HepG2 (cell line): Measurements from ENCODE around the gene ERMAP. TPM values are rescaled to one million over a fixed set of nuclear protein-coding genes. Genes with fewer than 3 reads are reported as not detected.

ENCODE experiments used
- ATAC-seq: fragments of 200-7000 bp; cut with Tn5 transposase; 3 replicates; pipeline ENCODE4 v1.9.1; 2020; ENCODE audit warnings: mild to moderate bottlenecking, moderate library complexity
- BruUV-seq: library from RNA; stranded (reverse); fragments of 400-500 nt; replicated peaks from 2 replicates; lab custom pipeline; 2021; lab: Mats Ljungman, UMichigan
- CTCF ChIA-PET: fragments of 300-600 bp; formaldehyde crosslinking; extraction: SDS; loops from one replicate; lab custom pipeline; 2021; ENCODE audit warnings: low total read pairs, inconsistent platforms, low intra/inter-chr PET ratio; lab: Yijun Ruan, JAX
- POLR2A ChIA-PET: fragments of 350-600 bp; sonication (Branson Sonifier 250); formaldehyde crosslinking; loops from one replicate; lab custom pipeline; 2020; ENCODE audit warnings: antibody characterized with exemption, inconsistent platforms; lab: Yijun Ruan, JAX
- DNase-seq: peaks from one replicate; pipeline ENCODE4 v3.0.0-alpha.2; 2015; ENCODE audit warnings: low spot score
- FAIRE-seq: peaks from 3 replicates; lab custom pipeline; 2011; peaks lifted over from hg19 to GRCh38; lab: Jason Lieb, UNC
- H2AFZ ChIP-seq: one replicate; pipeline ENCODE4 v1.6.1; 2011; ENCODE audit warnings: low read length, inconsistent platforms
- H3K27ac ChIP-seq: fragments of 300-600 bp; 3 replicates; pipeline ENCODE4 v1.8.0; 2011; ENCODE audit warnings: mixed run types, mild to moderate bottlenecking, mixed read lengths, low read length, inconsistent platforms; ENCODE audit not compliant: insufficient read depth; ENCODE audit errors: extremely low read length
- H3K27me3 ChIP-seq, 2 experiments: fragments of 200-600 bp in 1 of 2; 2 replicates in 1 of 2; 3 replicates in 1 of 2; pipeline versions ENCODE4 v1.6.0 to v1.8.0; 2011; ENCODE audit warnings: low read length in 2 of 2, mild to moderate bottlenecking in 2 of 2, moderate library complexity in 2 of 2, inconsistent platforms in 1 of 2; ENCODE audit not compliant: insufficient read depth in 2 of 2, control insufficient read depth in 1 of 2
- H3K36me3 ChIP-seq, 2 experiments: fragments of 200-600 bp in 1 of 2; replicated peaks in 1 of 2; 2 replicates in 1 of 2; 3 replicates in 1 of 2; pipeline versions ENCODE4 v1.5.1 to v1.8.0; 2011; ENCODE audit warnings: low read length in 2 of 2, inconsistent platforms in 1 of 2; ENCODE audit not compliant: insufficient read depth in 2 of 2, control insufficient read depth in 1 of 2
- H3K4me1 ChIP-seq: 2 replicates; pipeline ENCODE4 v1.5.1; 2012; ENCODE audit warnings: low read length, inconsistent platforms; ENCODE audit not compliant: insufficient read depth
- H3K4me2 ChIP-seq: 2 replicates; pipeline ENCODE4 v1.6.0; 2011; ENCODE audit warnings: low read depth, low read length, inconsistent platforms
- H3K4me3 ChIP-seq, 3 experiments: fragments of 200-600 bp in 1 of 3; sonication (generic), shearing (Covaris generic) in 1 of 3; replicated peaks in 1 of 3; 2 replicates each; pipeline ENCODE4 v1.5.1; 2011 to 2016; ENCODE audit warnings: low read length in 3 of 3, inconsistent platforms in 2 of 3, low read depth in 2 of 3, mild to moderate bottlenecking in 2 of 3, control low read depth in 1 of 3, mixed read lengths in 1 of 3; ENCODE audit not compliant: insufficient read depth in 1 of 3
- H3K79me2 ChIP-seq: one replicate; pipeline ENCODE4 v1.6.1; 2011; ENCODE audit warnings: low read length, inconsistent platforms; ENCODE audit not compliant: insufficient read depth
- H3K9ac ChIP-seq: 2 replicates; pipeline ENCODE4 v1.6.0; 2011; ENCODE audit warnings: mild to moderate bottlenecking, low read depth, low read length, inconsistent platforms; ENCODE audit not compliant: insufficient read depth
- H3K9me3 ChIP-seq: 2 replicates; pipeline ENCODE4 v1.5.1; 2012; ENCODE audit warnings: mild to moderate bottlenecking, low read length
- H4K20me1 ChIP-seq: 2 replicates; pipeline ENCODE4 v1.6.0; 2011; ENCODE audit warnings: inconsistent platforms, mild to moderate bottlenecking, low read length, moderate library complexity; ENCODE audit not compliant: insufficient read depth
- CBX1 ChIP-seq: IDR thresholded peaks from one replicate; pipeline ENCODE4 v1.6.1; 2016; ENCODE audit warnings: antibody characterized with exemption, low read depth
- ESRRA ChIP-seq: sonication (generic); formaldehyde crosslinking; IDR thresholded peaks from 2 replicates; pipeline ENCODE4 v1.5.1; 2020; ENCODE audit warnings: mild to moderate bottlenecking, low read depth, missing genetic modification reagents
- GPBP1L1 ChIP-seq: sonication (generic); formaldehyde crosslinking; IDR thresholded peaks from 2 replicates; pipeline ENCODE4 v1.5.0; 2020; ENCODE audit warnings: mild to moderate bottlenecking, missing genetic modification reagents
- HNRNPK ChIP-seq: fragments of 200-400 bp; formaldehyde crosslinking; IDR thresholded peaks from 2 replicates; pipeline ENCODE4 v1.6.1; 2018; ENCODE audit warnings: low read length, low read depth, moderate library complexity, mild to moderate bottlenecking; ENCODE audit not compliant: poor library complexity, severe bottlenecking
- MTA1 ChIP-seq: sonication (generic); formaldehyde crosslinking; IDR thresholded peaks from 2 replicates; pipeline ENCODE4 v1.4.0; 2020; ENCODE audit warnings: missing genetic modification reagents, mild to moderate bottlenecking, borderline replicate concordance
- TCF7 ChIP-seq: sonication (generic); IDR thresholded peaks from 2 replicates; pipeline ENCODE4 v1.6.1; 2016; ENCODE audit warnings: antibody characterized with exemption, low read depth
- TERF1 ChIP-seq: sonication (generic); formaldehyde crosslinking; IDR thresholded peaks from 2 replicates; pipeline ENCODE4 v1.8.0; 2022; ENCODE audit warnings: mild to moderate bottlenecking, missing genetic modification reagents, moderate library complexity
- TP53 ChIP-seq: sonication (generic); formaldehyde crosslinking; conservative IDR thresholded peaks from 2 replicates; pipeline ENCODE4 v1.4.0; 2020; ENCODE audit warnings: missing genetic modification reagents
- ZNF432 ChIP-seq: sonication (generic); formaldehyde crosslinking; IDR thresholded peaks from 2 replicates; pipeline ENCODE4 v1.5.0; 2020; ENCODE audit warnings: missing genetic modification reagents, mild to moderate bottlenecking, borderline replicate concordance
- ZNF746 ChIP-seq: sonication (generic); formaldehyde crosslinking; IDR thresholded peaks from 2 replicates; pipeline ENCODE4 v1.8.0; 2022; ENCODE audit warnings: mild to moderate bottlenecking, missing genetic modification reagents
- WGBS: methylation state at CpG from one replicate; pipeline ENCODE4 v1.1.6; 2017; ENCODE audit warnings: low lambda C conversion rate; 5-methylcytosine and 5-hydroxymethylcytosine counted together
- in situ Hi-C: cut with HindIII; loops from 2 replicates; pipeline ENCODE4 v1.10.0; 2017; ENCODE audit warnings: low pct_unique_long_range_greater_than_20kb; ENCODE audit not compliant: extremely low pct_ligation_motif_present
- intact Hi-C: fragments of 100-400 bp; cut with micrococcal nuclease; formaldehyde crosslinking; loops from one replicate; pipeline ENCODE4 v1.10.0; 2022; ENCODE audit not compliant: unreplicated experiment
- polyA plus RNA-seq, 8 experiments: library from polyadenylated mRNA; depleted of rRNA in 3 of 8; stranded (reverse) in 7 of 8; unstranded in 1 of 8; fragments of >200 nt; fragmentation: Illumina TruSeq in 4 of 8; extraction: Trizol in 4 of 8; gene quantifications; 2 replicates each; pipeline versions ENCODE4 v1.2.1 to v1.2.3, GENCODE V29; 2011 to 2016; ENCODE audit warnings: low read depth in 4 of 8, missing spikeins in 1 of 8, mixed read lengths in 1 of 8; ENCODE audit not compliant: insufficient read depth in 1 of 8
- total RNA-seq, 5 experiments: library from RNA; depleted of rRNA; stranded (reverse); fragments of >200 nt; fragmentation: Illumina TruSeq; extraction: Trizol; gene quantifications; 2 replicates each; pipeline ENCODE4 v1.2.3, GENCODE V29; 2016; ENCODE audit warnings: low read depth in 1 of 5
- TF ChIP-seq, protein P1 (sequence below): sonication (generic); formaldehyde crosslinking; IDR thresholded peaks from 2 replicates; pipeline ENCODE4; 2020; ENCODE audit warnings: missing genetic modification reagents, mild to moderate bottlenecking, borderline replicate concordance

The ERMAP gene
- total and polyA plus RNA-seq, 2 of the 13 experiments (the other 11 are each of a cell fraction or from before 2014, with no cell fraction given): 2.2 to 4.4 TPM

- Histone ChIP-seq H4K20me1 (no peaks in the 10 kb centered on the region; the same call in 1 of the 2 replicates), H3K4me3 (peak overlapping the region; percentile 95 to 99 (median 97); a peak in 5 of 6 replicates), H3K9ac (peak overlapping the region; percentile 93)
- TF ChIP-seq ZNF746 (CRISPR knock-in tag) (no peak), TERF1 (CRISPR knock-in tag) (no peak), CBX1 (no peak), ESRRA (CRISPR knock-in tag) (no peak), HNRNPK (no peak), GPBP1L1 (CRISPR knock-in tag) (no peak), TP53 (CRISPR knock-in tag) (no peak), TCF7 (no peak), MTA1 (CRISPR knock-in tag) (no peak), ZNF432 (CRISPR knock-in tag) (no peak)
- TF ChIP-seq, protein P1, sequence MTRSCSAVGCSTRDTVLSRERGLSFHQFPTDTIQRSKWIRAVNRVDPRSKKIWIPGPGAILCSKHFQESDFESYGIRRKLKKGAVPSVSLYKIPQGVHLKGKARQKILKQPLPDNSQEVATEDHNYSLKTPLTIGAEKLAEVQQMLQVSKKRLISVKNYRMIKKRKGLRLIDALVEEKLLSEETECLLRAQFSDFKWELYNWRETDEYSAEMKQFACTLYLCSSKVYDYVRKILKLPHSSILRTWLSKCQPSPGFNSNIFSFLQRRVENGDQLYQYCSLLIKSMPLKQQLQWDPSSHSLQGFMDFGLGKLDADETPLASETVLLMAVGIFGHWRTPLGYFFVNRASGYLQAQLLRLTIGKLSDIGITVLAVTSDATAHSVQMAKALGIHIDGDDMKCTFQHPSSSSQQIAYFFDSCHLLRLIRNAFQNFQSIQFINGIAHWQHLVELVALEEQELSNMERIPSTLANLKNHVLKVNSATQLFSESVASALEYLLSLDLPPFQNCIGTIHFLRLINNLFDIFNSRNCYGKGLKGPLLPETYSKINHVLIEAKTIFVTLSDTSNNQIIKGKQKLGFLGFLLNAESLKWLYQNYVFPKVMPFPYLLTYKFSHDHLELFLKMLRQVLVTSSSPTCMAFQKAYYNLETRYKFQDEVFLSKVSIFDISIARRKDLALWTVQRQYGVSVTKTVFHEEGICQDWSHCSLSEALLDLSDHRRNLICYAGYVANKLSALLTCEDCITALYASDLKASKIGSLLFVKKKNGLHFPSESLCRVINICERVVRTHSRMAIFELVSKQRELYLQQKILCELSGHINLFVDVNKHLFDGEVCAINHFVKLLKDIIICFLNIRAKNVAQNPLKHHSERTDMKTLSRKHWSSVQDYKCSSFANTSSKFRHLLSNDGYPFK (CRISPR knock-in tag): no peak
- TF ChIP-seq, all 625 proteins: peak for 0
- BruUV-seq: TSS peak; percentile 69
- ChIA-PET CTCF (no interaction called here), POLR2A (interaction anchor here (2.8 kb wide), 1 partner anchor 78 kb away, joined by 29 read pairs; the partner anchor contains the start of gene ZNF691)
- ATAC-seq: no peak
- peak overlapping the region; percentile 81 for H3K4me2 ChIP-seq
- H3K4me1 ChIP-seq: peaks cover 51% of the 10 kb centered on the region
- intact Hi-C loops (loop anchor here (5.0 kb wide), 1 partner anchor 49 kb away; the partner anchor contains the start of genes ERMAP and SVBP), in situ Hi-C loops (no loop called here)
- no peak overlapping the region for H2AFZ ChIP-seq
- peaks cover 0 to 4% of the 10 kb centered on the region in 2 experiments; a peak in 1 of 5 replicates for H3K27me3 ChIP-seq
- H3K79me2 ChIP-seq: peaks cover 79% of the 10 kb centered on the region
- DNase-seq: no peak
- H3K36me3 ChIP-seq: peaks cover 1 to 8% of the 10 kb centered on the region in 2 experiments; a peak in 3 of 5 replicates
- FAIRE-seq: no peak
- H3K27ac ChIP-seq: peak overlapping the region; percentile 77
- WGBS: 56% methylated on average over 2 of the region's 2 CpGs
- no peaks in the 10 kb centered on the region for H3K9me3 ChIP-seq
These were observed 48.8 kb upstream of the ERMAP start for GRCh38 chr1:42768172-42768571.
